Esophagus muscularis mucosa (tissue), 4 donors: ENCODE measurements around the gene SFMBT1. TPM values are rescaled to one million over a fixed set of nuclear protein-coding genes. Genes with fewer than 3 reads are reported as not detected.
"Not testable (repeated sequence)": the region's sequence is repeated elsewhere in the genome, so short reads cannot be mapped to it uniquely, and the experiment has no call there.

Experiments used
- DNase-seq: peaks from one replicate; pipeline ENCODE4 v3.0.0-alpha.2; 2017; ENCODE audit errors: extremely low spot score
- H3K27ac ChIP-seq, 4 donors: fragments of 200-600 bp; sonication (generic); replicated peaks in 1 of 4; 1 replicate in 3 of 4; 2 replicates in 1 of 4; pipeline ENCODE4 v1.5.1; 2016 to 2019; ENCODE audit warnings: mild to moderate bottlenecking in 1 of 4
- H3K27me3 ChIP-seq, 4 donors: fragments of 200-600 bp; sonication (generic); one replicate each; pipeline versions ENCODE4 v1.5.1 to v1.6.0; 2016 to 2019
- H3K36me3 ChIP-seq, 4 donors: fragments of 200-600 bp; sonication (generic); one replicate each; pipeline ENCODE4 v1.5.1; 2016 to 2019
- H3K4me1 ChIP-seq, 4 donors: fragments of 200-600 bp; sonication (generic); one replicate each; pipeline ENCODE4 v1.5.1; 2016 to 2019
- H3K4me3 ChIP-seq, 4 donors: fragments of 200-600 bp; sonication (generic); 1 replicate in 2 of 4; 2 replicates in 2 of 4; pipeline ENCODE4 v1.5.1; 2016 to 2019; ENCODE audit warnings: mild to moderate bottlenecking in 4 of 4, moderate library complexity in 1 of 4
- H3K9me3 ChIP-seq, 4 donors: fragments of 200-600 bp; sonication (generic); 1 replicate in 3 of 4; 2 replicates in 1 of 4; pipeline ENCODE4 v1.5.1; 2016 to 2019
- EP300 ChIP-seq: sonication (generic); formaldehyde crosslinking; IDR thresholded peaks from one replicate; pipeline ENCODE4 v1.6.1; 2017; ENCODE audit warnings: antibody characterized with exemption
- POLR2A ChIP-seq: fragments of 450-650 bp; IDR thresholded peaks from one replicate; pipeline ENCODE4 v1.6.1; 2017; ENCODE audit warnings: antibody characterized with exemption, moderate library complexity, mild to moderate bottlenecking, low read depth
- POLR2AphosphoS5 ChIP-seq, 2 donors: sonication (generic); formaldehyde crosslinking; IDR thresholded peaks; one replicate each; pipeline ENCODE4 v1.6.1; 2017; ENCODE audit warnings: antibody characterized with exemption in 2 of 2
- WGBS: methylation state at CpG from one replicate; pipeline ENCODE4 v1.1.5; 2018; 5-methylcytosine and 5-hydroxymethylcytosine counted together
- intact Hi-C: fragments of 100-400 bp; cut with DNase I; formaldehyde crosslinking; loops from one replicate; pipeline ENCODE4 v1.15.1; 2023
- total RNA-seq, 4 donors: library from RNA; depleted of rRNA; stranded (reverse); fragments of >200 nt; gene quantifications; one replicate each; pipeline versions ENCODE4 v1.1.0 to v1.2.1, GENCODE V29; 2016
- TF ChIP-seq, protein P1 (sequence below), 3 experiments: fragments of 200-600 bp in 2 of 3; fragments of 450-650 bp in 1 of 3; sonication (generic) in 2 of 3; IDR thresholded peaks; one replicate each; pipeline ENCODE4 v1.5.1; 2017 to 2019; ENCODE audit warnings: antibody characterized with exemption in 3 of 3, mild to moderate bottlenecking in 2 of 3, moderate library complexity in 1 of 3

Gene SFMBT1
- total RNA-seq, 4 donors from 2014 or later = 15.4 to 27.6 (median 21.4) TPM

DNA sequence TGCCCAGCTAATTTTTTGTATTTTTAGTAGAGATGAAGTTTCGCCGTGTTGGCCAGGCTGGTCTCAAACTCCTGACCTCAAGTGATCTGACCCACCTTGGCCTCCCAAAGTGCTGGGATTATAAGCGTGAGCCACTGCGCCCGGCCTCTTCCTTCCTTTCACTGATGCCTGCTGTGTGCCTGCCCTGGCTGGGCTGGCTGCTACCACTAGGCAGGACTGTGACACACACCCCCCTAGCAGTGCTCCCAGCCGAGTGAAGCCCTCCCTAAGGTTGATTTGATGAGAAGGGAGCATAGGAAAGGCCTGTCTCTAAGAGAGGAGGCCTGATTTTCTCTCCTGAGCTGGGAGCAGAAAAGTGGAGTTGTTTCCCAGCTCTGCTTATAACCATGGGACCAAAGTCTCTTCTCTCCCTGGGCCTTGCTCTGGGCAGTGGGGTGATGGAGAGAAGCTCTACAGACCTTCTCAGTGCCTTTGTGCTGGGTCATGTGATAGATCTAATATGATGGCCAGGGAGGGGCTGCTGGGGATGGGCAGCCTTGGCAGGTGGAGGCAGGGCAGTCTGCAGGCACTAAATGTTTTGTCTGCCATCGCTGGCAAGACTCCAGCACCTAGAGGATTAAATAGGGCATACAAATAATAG lies 20.1 kb upstream of the SFMBT1 start:
- WGBS = 92% methylated on average over 7 of the region's 7 CpGs
- H3K27ac ChIP-seq = no peak overlapping the region
- no peak for TF ChIP-seq POLR2A
- TF ChIP-seq POLR2AphosphoS5 (IDR thresholded peaks at IDR 0.05) = no peak
- TF ChIP-seq, protein P1, sequence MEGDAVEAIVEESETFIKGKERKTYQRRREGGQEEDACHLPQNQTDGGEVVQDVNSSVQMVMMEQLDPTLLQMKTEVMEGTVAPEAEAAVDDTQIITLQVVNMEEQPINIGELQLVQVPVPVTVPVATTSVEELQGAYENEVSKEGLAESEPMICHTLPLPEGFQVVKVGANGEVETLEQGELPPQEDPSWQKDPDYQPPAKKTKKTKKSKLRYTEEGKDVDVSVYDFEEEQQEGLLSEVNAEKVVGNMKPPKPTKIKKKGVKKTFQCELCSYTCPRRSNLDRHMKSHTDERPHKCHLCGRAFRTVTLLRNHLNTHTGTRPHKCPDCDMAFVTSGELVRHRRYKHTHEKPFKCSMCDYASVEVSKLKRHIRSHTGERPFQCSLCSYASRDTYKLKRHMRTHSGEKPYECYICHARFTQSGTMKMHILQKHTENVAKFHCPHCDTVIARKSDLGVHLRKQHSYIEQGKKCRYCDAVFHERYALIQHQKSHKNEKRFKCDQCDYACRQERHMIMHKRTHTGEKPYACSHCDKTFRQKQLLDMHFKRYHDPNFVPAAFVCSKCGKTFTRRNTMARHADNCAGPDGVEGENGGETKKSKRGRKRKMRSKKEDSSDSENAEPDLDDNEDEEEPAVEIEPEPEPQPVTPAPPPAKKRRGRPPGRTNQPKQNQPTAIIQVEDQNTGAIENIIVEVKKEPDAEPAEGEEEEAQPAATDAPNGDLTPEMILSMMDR (IDR thresholded peaks at IDR 0.05) = no peak
- no peak for TF ChIP-seq EP300
- H3K4me1 ChIP-seq = no peaks in the 10 kb centered on the region
- no peak overlapping the region for H3K4me3 ChIP-seq
- H3K36me3 ChIP-seq = no peaks in the 10 kb centered on the region
- no peaks in the 10 kb centered on the region for H3K9me3 ChIP-seq
- intact Hi-C loops = no loop called here
- DNase-seq = no peak
- no peaks in the 10 kb centered on the region for H3K27me3 ChIP-seq

DNA sequence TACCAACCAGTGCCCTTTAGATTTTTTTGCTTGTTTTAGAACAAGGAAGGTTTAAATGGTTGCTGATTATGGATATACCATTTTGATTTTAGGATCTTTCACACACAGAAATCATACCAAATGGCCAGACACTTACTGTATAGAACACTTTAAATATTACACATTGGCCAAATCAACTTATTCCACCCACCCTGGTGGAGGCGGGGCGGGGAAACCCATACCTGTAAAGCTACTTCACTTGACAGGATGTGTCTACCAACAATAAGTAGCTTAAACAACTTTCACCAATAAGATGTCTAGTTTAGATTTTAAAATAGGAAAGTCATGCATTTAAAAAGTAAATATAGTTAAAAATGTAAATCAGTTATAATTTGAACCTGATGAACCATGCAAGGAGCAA lies 17.0 kb upstream of the SFMBT1 start:
- no peak for DNase-seq
- H3K4me1 ChIP-seq = no peaks in the 10 kb centered on the region
- intact Hi-C loops = no loop called here
- H3K27me3 ChIP-seq = no peaks in the 10 kb centered on the region
- no peaks in the 10 kb centered on the region for H3K36me3 ChIP-seq
- WGBS = 94% methylated on average over 2 of the region's 2 CpGs
- no peak for TF ChIP-seq POLR2AphosphoS5 (IDR thresholded peaks at IDR 0.05)
- TF ChIP-seq, protein P1 (IDR thresholded peaks at IDR 0.05) = no peak
- no peak for TF ChIP-seq EP300
- no peak for TF ChIP-seq POLR2A
- no peaks in the 10 kb centered on the region for H3K9me3 ChIP-seq
- H3K4me3 ChIP-seq = no peak overlapping the region
- no peak overlapping the region for H3K27ac ChIP-seq

DNA sequence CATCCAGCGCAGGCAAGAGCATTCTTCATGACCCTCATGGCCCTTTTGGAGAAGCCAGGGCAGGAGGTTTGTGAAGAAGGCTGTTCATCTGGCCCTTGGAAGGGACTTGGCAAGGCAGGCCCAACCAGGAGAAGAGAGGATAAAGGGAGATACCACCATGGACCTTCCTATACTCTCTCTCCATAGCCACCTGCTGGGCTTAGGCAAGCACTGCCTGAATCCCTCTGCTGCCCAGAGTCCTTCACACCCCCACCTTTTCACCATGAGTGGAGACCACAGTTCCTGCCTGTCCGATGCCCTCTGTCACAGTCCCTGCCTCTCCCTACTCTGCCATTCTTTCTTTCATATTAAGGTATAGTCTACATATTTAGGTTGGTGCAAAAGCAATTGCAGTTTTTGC lies 10.6 kb upstream of the SFMBT1 start:
- Histone ChIP-seq H3K4me3 (no peak overlapping the region), H3K9me3 (no peaks in the 10 kb centered on the region)

DNA sequence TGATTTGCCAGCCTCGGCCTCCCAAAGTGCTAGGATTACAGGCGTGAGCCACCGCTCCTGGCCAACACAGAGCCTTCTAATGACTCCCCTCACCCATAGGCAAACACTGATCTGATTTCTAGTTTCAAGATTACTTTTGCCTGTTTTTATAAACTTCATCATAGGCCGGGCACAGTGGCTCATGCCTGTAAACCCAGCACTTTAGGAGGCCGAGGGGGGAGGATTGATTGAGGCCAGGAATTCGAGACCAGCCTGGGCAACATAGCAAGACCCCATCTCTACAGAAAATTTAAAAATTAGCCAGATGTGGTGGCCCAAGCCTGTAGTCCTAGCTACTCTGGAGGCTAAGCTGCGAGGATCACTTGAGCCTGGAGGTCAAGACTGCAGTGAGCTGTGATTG lies 8.4 kb upstream of the SFMBT1 start:
- DNase-seq, H3K36me3 ChIP-seq, H3K27ac ChIP-seq, intact Hi-C loops, H3K27me3 ChIP-seq, H3K4me3 ChIP-seq, H3K9me3 ChIP-seq, H3K4me1 ChIP-seq: not testable (repeated sequence)
- 87% methylated on average over 7 of the region's 7 CpGs for WGBS

More for the DNA sequence above, 10.6 kb upstream of the SFMBT1 start:
- TF ChIP-seq POLR2AphosphoS5 (IDR thresholded peaks at IDR 0.05) (no peak), EP300 (no peak), POLR2A (no peak)
- TF ChIP-seq, protein P1 (IDR thresholded peaks at IDR 0.05) = no peak
- H3K4me1 ChIP-seq = no peaks in the 10 kb centered on the region
- intact Hi-C loops = no loop called here
- H3K27ac ChIP-seq = no peak overlapping the region
- no peaks in the 10 kb centered on the region for H3K27me3 ChIP-seq
- WGBS = 91% methylated on average over 2 of the region's 2 CpGs
- H3K36me3 ChIP-seq = no peaks in the 10 kb centered on the region
- no peak for DNase-seq

DNA sequence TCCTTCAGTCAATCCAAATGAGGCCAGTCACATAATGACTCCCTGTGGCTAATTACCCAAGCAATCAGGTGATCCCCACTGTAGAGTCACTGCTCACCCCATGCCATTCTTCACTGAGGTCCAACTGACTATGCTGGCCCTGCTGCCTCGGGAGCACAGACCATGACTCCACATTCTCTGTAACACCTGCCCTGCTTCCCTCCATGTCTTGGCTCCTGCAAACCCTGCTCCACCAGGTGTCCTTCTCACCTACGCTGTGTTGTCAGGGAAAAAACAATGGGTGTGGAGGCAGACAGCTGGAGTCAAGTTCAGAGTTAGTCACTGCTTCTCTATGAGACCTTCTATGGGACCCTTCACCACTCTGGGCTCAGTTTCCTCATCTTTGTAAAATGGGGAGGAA lies 6.1 kb upstream of the SFMBT1 start:
- Histone ChIP-seq H3K9me3 (no peaks in the 10 kb centered on the region), H3K4me1 (peaks cover under 1 to 3% (median under 1%) of the 10 kb centered on the region in 4 donors), H3K36me3 (no peaks in the 10 kb centered on the region), H3K27me3 (no peaks in the 10 kb centered on the region), H3K27ac (no peak overlapping the region), H3K4me3 (no peak overlapping the region)
- WGBS = no CpG with 5 or more reads among the region's 2 CpGs
- intact Hi-C loops = no loop called here
- no peak for DNase-seq
- TF ChIP-seq EP300 = no peak
- TF ChIP-seq, protein P1 (IDR thresholded peaks at IDR 0.05) = no peak
